Hematopoietic multipotent progenitor cell treated with erythropoietin and hydrocortisone succinate and interleukin-3 and kit ligand, for 8 days (in vitro differentiated cells): ENCODE results near the gene CHN1.

Experiments used
- DNase-seq: peaks from one replicate; pipeline ENCODE4 v3.0.0-alpha.2; 2015

The CHN1 gene

GRCh38 chr2:174918886-174919526, 86.2 kb downstream of the CHN1 start:
- no peak for DNase-seq

GRCh38 chr2:174916270-174916930, 88.8 kb downstream of the CHN1 start:
- DNase-seq, result no peak

GRCh38 chr2:174914853-174915760, 90.1 kb downstream of the CHN1 start:
- DNase-seq, result no peak

- DNase-seq, result no peak
Observed at GRCh38 chr2:174908284-174908683, 96.9 kb downstream of the CHN1 start.

GRCh38 chr2:174903264-174903556, 102.0 kb downstream of the CHN1 start:
- no peak for DNase-seq

- peak; percentile 29 for DNase-seq
Observed at GRCh38 chr2:174902506-174903263, 102.5 kb downstream of the CHN1 start.

- DNase-seq, result no peak
Observed at GRCh38 chr2:174901075-174901474, 104.1 kb downstream of the CHN1 start.

GRCh38 chr2:174897286-174897685, 107.9 kb downstream of the CHN1 start:
- no peak for DNase-seq

- DNase-seq, result no peak
Observed at GRCh38 chr2:174893018-174893417, 112.2 kb downstream of the CHN1 start.

GRCh38 chr2:174892546-174892945, 112.6 kb downstream of the CHN1 start:
- no peak for DNase-seq

GRCh38 chr2:174888646-174889271, 116.4 kb downstream of the CHN1 start:
- no peak for DNase-seq

- no peak for DNase-seq
Observed at GRCh38 chr2:174888146-174888545, 117.0 kb downstream of the CHN1 start.

- no peak for DNase-seq
Observed at GRCh38 chr2:174882416-174882815, 122.8 kb downstream of the CHN1 start.

- DNase-seq, result no peak
Observed at GRCh38 chr2:174881678-174882077, 123.5 kb downstream of the CHN1 start.

GRCh38 chr2:174878537-174879147, 126.5 kb downstream of the CHN1 start:
- no peak for DNase-seq

- DNase-seq, result no peak
Observed at GRCh38 chr2:174877751-174878150, 127.4 kb downstream of the CHN1 start.

- DNase-seq, result no peak
Observed at GRCh38 chr2:174877301-174877700, 127.9 kb downstream of the CHN1 start.

GRCh38 chr2:174874085-174874484, 131.1 kb downstream of the CHN1 start:
- DNase-seq, result no peak

GRCh38 chr2:174873471-174873870, 131.7 kb downstream of the CHN1 start:
- DNase-seq, result no peak

GRCh38 chr2:174870787-174871186, 134.4 kb downstream of the CHN1 start:
- no peak for DNase-seq

- DNase-seq, result no peak
Observed at GRCh38 chr2:174868878-174869277, 136.3 kb downstream of the CHN1 start.

- no peak for DNase-seq
Observed at GRCh38 chr2:174866421-174866820, 138.8 kb downstream of the CHN1 start.
